Measurements from ENCODE around the gene CLTC.

GRCh38 chr17:59725691-59726090 is 106.0 kb downstream of the CLTC start:
- TF ChIP-seq POLR2AphosphoS5 (IDR thresholded peaks at IDR 0.05; ENCODE audit: low read depth, low read length) = no peak
- no peak for TF ChIP-seq TAF1 (IDR thresholded peaks at IDR 0.05; ENCODE audit: borderline replicate concordance, insufficient read depth, low read length)
- no peak for TF ChIP-seq REST (IDR thresholded peaks at IDR 0.05; ENCODE audit: insufficient read depth in 1 of 2, low read depth in 2 of 2, low read length in 2 of 2)
- no peak for TF ChIP-seq SIN3A (IDR thresholded peaks at IDR 0.05; ENCODE audit: borderline replicate concordance, insufficient read depth, low read length)
- no peak for TF ChIP-seq FOXP2 (optimal IDR thresholded peaks at IDR 0.05; ENCODE audit: borderline replicate concordance, extremely low read depth, extremely low read length, insufficient read depth)
